Measurements from ENCODE around the gene CDHR3.

Gene CDHR3

DNA sequence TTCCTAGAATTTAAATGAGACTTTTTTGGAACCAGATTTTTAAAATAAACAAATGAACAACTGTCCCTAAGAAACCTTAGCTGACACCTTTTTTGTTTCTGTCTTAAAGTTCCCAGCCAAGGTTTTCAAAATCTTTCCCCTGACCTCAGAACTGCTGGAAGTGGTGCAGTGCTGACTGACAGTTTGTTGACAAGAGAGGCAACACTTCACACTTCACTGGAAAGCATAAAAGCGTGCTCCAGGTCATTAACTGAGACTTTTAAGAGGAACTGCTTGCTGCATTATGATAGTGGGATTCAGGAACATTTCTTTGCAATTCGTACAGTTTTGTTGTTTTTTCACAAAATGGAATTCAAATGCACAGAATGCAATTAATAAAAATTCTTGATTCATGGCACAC, 112.9 kb downstream of the CDHR3 start (continued):
- TF ChIP-seq, protein P1, sequence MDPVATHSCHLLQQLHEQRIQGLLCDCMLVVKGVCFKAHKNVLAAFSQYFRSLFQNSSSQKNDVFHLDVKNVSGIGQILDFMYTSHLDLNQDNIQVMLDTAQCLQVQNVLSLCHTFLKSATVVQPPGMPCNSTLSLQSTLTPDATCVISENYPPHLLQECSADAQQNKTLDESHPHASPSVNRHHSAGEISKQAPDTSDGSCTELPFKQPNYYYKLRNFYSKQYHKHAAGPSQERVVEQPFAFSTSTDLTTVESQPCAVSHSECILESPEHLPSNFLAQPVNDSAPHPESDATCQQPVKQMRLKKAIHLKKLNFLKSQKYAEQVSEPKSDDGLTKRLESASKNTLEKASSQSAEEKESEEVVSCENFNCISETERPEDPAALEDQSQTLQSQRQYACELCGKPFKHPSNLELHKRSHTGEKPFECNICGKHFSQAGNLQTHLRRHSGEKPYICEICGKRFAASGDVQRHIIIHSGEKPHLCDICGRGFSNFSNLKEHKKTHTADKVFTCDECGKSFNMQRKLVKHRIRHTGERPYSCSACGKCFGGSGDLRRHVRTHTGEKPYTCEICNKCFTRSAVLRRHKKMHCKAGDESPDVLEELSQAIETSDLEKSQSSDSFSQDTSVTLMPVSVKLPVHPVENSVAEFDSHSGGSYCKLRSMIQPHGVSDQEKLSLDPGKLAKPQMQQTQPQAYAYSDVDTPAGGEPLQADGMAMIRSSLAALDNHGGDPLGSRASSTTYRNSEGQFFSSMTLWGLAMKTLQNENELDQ (tag by site-specific recombination; IDR thresholded peaks at IDR 0.05; ENCODE audit: low read depth) = no peak
- no peak for TF ChIP-seq ZNF239 (tag by site-specific recombination; IDR thresholded peaks at IDR 0.05)
- no peak for TF ChIP-seq ZNF791 (tag by site-specific recombination; IDR thresholded peaks at IDR 0.05)
- no peak for TF ChIP-seq ZNF350 (tag by site-specific recombination; IDR thresholded peaks at IDR 0.05)

DNA sequence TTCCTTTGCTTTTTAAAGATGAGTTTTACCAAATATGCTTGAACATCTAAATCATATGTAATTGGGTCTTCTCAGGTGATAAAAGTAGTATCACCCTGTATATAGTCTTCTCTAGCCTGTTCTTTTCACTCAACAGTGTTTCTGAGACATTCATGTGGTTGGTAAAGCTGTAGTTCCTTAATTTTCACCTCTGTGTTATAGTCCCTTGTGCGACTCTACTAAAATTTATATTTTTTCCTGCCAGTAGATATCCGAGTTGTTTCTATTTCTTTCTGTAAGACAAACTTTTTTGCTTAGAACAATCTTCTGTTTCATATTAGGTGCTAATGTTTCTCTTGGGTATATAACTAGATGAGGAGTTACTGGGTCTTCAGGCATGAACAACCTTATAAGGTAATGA, 113.5 kb downstream of the CDHR3 start:
- no peaks in the 10 kb centered on the region for H3K9me3 ChIP-seq (ENCODE audit: control insufficient read depth, insufficient read depth, low read depth, low read length)
- peaks cover 15% of the 10 kb centered on the region for H3K4me1 ChIP-seq (ENCODE audit: control insufficient read depth, insufficient read depth, low read length)
- H3K4me3 ChIP-seq (ENCODE audit: low read depth, low read length) = no peak overlapping the region
- TF ChIP-seq, protein P2, sequence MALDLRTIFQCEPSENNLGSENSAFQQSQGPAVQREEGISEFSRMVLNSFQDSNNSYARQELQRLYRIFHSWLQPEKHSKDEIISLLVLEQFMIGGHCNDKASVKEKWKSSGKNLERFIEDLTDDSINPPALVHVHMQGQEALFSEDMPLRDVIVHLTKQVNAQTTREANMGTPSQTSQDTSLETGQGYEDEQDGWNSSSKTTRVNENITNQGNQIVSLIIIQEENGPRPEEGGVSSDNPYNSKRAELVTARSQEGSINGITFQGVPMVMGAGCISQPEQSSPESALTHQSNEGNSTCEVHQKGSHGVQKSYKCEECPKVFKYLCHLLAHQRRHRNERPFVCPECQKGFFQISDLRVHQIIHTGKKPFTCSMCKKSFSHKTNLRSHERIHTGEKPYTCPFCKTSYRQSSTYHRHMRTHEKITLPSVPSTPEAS (tag by site-specific recombination; IDR thresholded peaks at IDR 0.05) = no peak
- TF ChIP-seq, protein P3, sequence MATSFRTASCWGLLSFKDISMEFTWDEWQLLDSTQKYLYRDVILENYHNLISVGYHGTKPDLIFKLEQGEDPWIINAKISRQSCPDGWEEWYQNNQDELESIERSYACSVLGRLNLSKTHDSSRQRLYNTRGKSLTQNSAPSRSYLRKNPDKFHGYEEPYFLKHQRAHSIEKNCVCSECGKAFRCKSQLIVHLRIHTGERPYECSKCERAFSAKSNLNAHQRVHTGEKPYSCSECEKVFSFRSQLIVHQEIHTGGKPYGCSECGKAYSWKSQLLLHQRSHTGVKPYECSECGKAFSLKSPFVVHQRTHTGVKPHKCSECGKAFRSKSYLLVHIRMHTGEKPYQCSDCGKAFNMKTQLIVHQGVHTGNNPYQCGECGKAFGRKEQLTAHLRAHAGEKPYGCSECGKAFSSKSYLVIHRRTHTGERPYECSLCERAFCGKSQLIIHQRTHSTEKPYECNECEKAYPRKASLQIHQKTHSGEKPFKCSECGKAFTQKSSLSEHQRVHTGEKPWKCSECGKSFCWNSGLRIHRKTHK (tag by site-specific recombination; IDR thresholded peaks at IDR 0.05) = no peak
- TF ChIP-seq ZFP69B (tag by site-specific recombination; IDR thresholded peaks at IDR 0.05) = no peak
- TF ChIP-seq REPIN1 (tag by site-specific recombination; IDR thresholded peaks at IDR 0.05; ENCODE audit: low read depth) = no peak
- no peak for TF ChIP-seq GLI2 (tag by site-specific recombination; IDR thresholded peaks at IDR 0.05; ENCODE audit: borderline replicate concordance, low read depth)
- no peak for TF ChIP-seq ZNF510 (tag by site-specific recombination; IDR thresholded peaks at IDR 0.05; ENCODE audit: insufficient replicate concordance)
- TF ChIP-seq MYNN (tag by site-specific recombination; IDR thresholded peaks at IDR 0.05; ENCODE audit: borderline replicate concordance) = no peak
- TF ChIP-seq, protein P4, sequence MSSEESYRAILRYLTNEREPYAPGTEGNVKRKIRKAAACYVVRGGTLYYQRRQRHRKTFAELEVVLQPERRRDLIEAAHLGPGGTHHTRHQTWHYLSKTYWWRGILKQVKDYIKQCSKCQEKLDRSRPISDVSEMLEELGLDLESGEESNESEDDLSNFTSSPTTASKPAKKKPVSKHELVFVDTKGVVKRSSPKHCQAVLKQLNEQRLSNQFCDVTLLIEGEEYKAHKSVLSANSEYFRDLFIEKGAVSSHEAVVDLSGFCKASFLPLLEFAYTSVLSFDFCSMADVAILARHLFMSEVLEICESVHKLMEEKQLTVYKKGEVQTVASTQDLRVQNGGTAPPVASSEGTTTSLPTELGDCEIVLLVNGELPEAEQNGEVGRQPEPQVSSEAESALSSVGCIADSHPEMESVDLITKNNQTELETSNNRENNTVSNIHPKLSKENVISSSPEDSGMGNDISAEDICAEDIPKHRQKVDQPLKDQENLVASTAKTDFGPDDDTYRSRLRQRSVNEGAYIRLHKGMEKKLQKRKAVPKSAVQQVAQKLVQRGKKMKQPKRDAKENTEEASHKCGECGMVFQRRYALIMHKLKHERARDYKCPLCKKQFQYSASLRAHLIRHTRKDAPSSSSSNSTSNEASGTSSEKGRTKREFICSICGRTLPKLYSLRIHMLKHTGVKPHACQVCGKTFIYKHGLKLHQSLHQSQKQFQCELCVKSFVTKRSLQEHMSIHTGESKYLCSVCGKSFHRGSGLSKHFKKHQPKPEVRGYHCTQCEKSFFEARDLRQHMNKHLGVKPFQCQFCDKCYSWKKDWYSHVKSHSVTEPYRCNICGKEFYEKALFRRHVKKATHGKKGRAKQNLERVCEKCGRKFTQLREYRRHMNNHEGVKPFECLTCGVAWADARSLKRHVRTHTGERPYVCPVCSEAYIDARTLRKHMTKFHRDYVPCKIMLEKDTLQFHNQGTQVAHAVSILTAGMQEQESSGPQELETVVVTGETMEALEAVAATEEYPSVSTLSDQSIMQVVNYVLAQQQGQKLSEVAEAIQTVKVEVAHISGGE (tag by site-specific recombination; conservative IDR thresholded peaks at IDR 0.05; ENCODE audit: low read depth) = no peak
- no peak for TF ChIP-seq SP2 (tag by site-specific recombination; IDR thresholded peaks at IDR 0.05)
- CTCF ChIA-PET = interaction anchor here (2.4 to 2.5 kb wide), 2 partner anchors 19 to 77 kb away, joined by 9 read pairs; no protein-coding TSS in a partner anchor
- H3K27ac ChIP-seq (ENCODE audit: extremely low read depth, low read depth, low read length) = no peak overlapping the region
- H3K36me3 ChIP-seq (ENCODE audit: control insufficient read depth in 2 of 2, insufficient read depth in 1 of 2, low read length in 2 of 2) = no peaks in the 10 kb centered on the region
- POLR2A ChIA-PET = no interaction called here

DNA sequence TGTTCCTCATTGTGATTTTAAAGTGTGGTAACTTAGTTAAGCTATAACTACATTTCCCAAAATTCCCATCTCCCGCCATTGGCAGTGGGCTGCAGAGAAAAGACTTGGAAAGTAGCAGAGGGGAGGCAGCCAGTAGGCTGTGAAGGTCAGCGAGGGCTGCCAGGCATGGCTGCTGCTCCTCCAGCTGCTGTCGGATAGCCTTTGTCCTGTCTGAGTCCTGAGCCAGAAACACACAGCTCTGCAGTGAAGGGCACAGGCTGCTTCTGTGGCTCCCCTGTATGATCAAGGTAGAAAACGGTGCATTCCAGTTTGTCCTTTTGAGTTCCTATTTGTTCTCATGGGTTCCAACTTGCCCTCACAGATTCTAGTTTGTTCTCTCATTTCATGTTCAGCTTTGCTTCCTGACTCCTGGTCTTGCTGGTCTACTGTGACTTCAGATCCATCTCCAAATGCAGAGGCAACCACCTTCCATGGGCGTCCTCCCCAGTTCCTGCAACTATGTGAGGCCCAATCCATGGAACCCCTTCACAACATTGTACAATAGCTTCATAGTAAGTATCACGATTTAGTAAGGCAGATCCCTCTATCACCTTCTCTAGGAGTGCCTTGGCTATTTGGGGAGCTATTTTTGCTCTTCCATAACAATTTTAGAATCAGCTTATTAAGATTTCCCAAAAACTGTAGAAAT, 117.4 kb downstream of the CDHR3 start:
- ChIA-PET CTCF (interaction anchor here (0.6 to 2.3 kb wide), 3 partner anchors 8 to 186 kb away, joined by 3 to 8 read pairs (median 4); no protein-coding TSS in a partner anchor), POLR2A (interaction anchor here (0.7 kb wide), 1 partner anchor 1066 kb away, joined by 9 read pairs; the partner anchor contains the start of gene KMT2E)
- Histone ChIP-seq H3K27ac (ENCODE audit: extremely low read depth, low read depth, low read length) (no peak overlapping the region), H3K4me3 (ENCODE audit: low read depth, low read length) (no peak overlapping the region), H3K9me3 (ENCODE audit: control insufficient read depth, insufficient read depth, low read depth, low read length) (no peaks in the 10 kb centered on the region), H3K4me1 (ENCODE audit: control insufficient read depth, insufficient read depth, low read length) (peaks cover 6% of the 10 kb centered on the region; the same call in 1 of the 2 replicates), H3K36me3 (ENCODE audit: control insufficient read depth in 2 of 2, insufficient read depth in 1 of 2, low read length in 2 of 2) (no peaks in the 10 kb centered on the region)
- TF ChIP-seq KLF1 (tag by site-specific recombination; IDR thresholded peaks at IDR 0.05) = no peak
- no peak for TF ChIP-seq ZNF660 (tag by site-specific recombination; IDR thresholded peaks at IDR 0.05)
- TF ChIP-seq YY2 (tag by site-specific recombination; IDR thresholded peaks at IDR 0.05) = no peak
- no peak for TF ChIP-seq ZNF837 (tag by site-specific recombination; IDR thresholded peaks at IDR 0.05)
- no peak for TF ChIP-seq ZNF391 (tag by site-specific recombination; IDR thresholded peaks at IDR 0.05; ENCODE audit: borderline replicate concordance, low read depth)
- TF ChIP-seq ZFP3 (tag by site-specific recombination; IDR thresholded peaks at IDR 0.05; ENCODE audit: low read depth) = no peak
- TF ChIP-seq ZNF16 (tag by site-specific recombination; IDR thresholded peaks at IDR 0.05; ENCODE audit: low read depth) = no peak

Measured in HEK293 (cell line).